HepG2 (cell line): ENCODE measurements around the gene LITAFD. TPM values are rescaled to one million over a fixed set of nuclear protein-coding genes. Genes with fewer than 3 reads are reported as not detected.

ENCODE experiments used
- ARID5B ChIP-seq: IDR thresholded peaks from 2 replicates; pipeline ENCODE4 v1.4.0; 2020; ENCODE audit warnings: mild to moderate bottlenecking, missing genetic modification reagents
- HOXA5 ChIP-seq: sonication (generic); formaldehyde crosslinking; IDR thresholded peaks from 2 replicates; pipeline ENCODE4 v1.4.0; 2020; ENCODE audit warnings: missing genetic modification reagents
- HOXA9 ChIP-seq: sonication (generic); formaldehyde crosslinking; IDR thresholded peaks from 2 replicates; pipeline ENCODE4 v1.8.1; 2022; ENCODE audit warnings: missing genetic modification reagents, mild to moderate bottlenecking, moderate library complexity, borderline replicate concordance
- KDM1A ChIP-seq: IDR thresholded peaks from 2 replicates; pipeline ENCODE4 v1.6.1; 2016; ENCODE audit warnings: missing compliant biosample characterization
- MAZ ChIP-seq, 2 experiments: sonication (generic) in 1 of 2; formaldehyde crosslinking in 1 of 2; IDR thresholded peaks; 2 replicates each; pipeline versions ENCODE4 v1.5.0 to v1.6.1; 2012 to 2020; ENCODE audit warnings: low read depth in 2 of 2, mild to moderate bottlenecking in 2 of 2, borderline replicate concordance in 1 of 2, improper control_type of control experiment in 1 of 2, low read length in 1 of 2, missing genetic modification reagents in 1 of 2, moderate library complexity in 1 of 2
- POGZ ChIP-seq: sonication (generic); formaldehyde crosslinking; IDR thresholded peaks from 2 replicates; pipeline ENCODE4 v1.4.0; 2020; ENCODE audit warnings: mild to moderate bottlenecking, missing genetic modification reagents
- SOX5 ChIP-seq: IDR thresholded peaks from 2 replicates; pipeline ENCODE4 v1.6.1; 2016; ENCODE audit warnings: borderline replicate concordance
- ZNF138 ChIP-seq: sonication (generic); formaldehyde crosslinking; IDR thresholded peaks from 2 replicates; pipeline ENCODE4 v1.5.0; 2020; ENCODE audit warnings: mild to moderate bottlenecking, low read depth, missing genetic modification reagents
- ZNF333 ChIP-seq: sonication (generic); formaldehyde crosslinking; IDR thresholded peaks from 2 replicates; pipeline ENCODE4 v1.4.0; 2020; ENCODE audit warnings: mild to moderate bottlenecking, missing genetic modification reagents, borderline replicate concordance
- ZNF335 ChIP-seq: sonication (generic); formaldehyde crosslinking; IDR thresholded peaks from 2 replicates; pipeline ENCODE4 v1.4.0; 2020; ENCODE audit warnings: missing genetic modification reagents
- ZNF543 ChIP-seq: sonication (generic); formaldehyde crosslinking; IDR thresholded peaks from 2 replicates; pipeline ENCODE4 v1.4.0; 2020; ENCODE audit warnings: mild to moderate bottlenecking, missing genetic modification reagents
- polyA plus RNA-seq, 8 experiments: library from polyadenylated mRNA; depleted of rRNA in 3 of 8; stranded (reverse) in 7 of 8; unstranded in 1 of 8; fragments of >200 nt; fragmentation: Illumina TruSeq in 4 of 8; extraction: Trizol in 4 of 8; gene quantifications; 2 replicates each; pipeline versions ENCODE4 v1.2.1 to v1.2.3, GENCODE V29; 2011 to 2016; ENCODE audit warnings: low read depth in 4 of 8, missing spikeins in 1 of 8, mixed read lengths in 1 of 8; ENCODE audit not compliant: insufficient read depth in 1 of 8
- total RNA-seq, 5 experiments: library from RNA; depleted of rRNA; stranded (reverse); fragments of >200 nt; fragmentation: Illumina TruSeq; extraction: Trizol; gene quantifications; 2 replicates each; pipeline ENCODE4 v1.2.3, GENCODE V29; 2016; ENCODE audit warnings: low read depth in 1 of 5
- TF ChIP-seq, protein P1 (sequence below): sonication (generic); formaldehyde crosslinking; IDR thresholded peaks from 2 replicates; pipeline ENCODE4 v1.4.0; 2020; ENCODE audit warnings: mild to moderate bottlenecking, missing genetic modification reagents
- TF ChIP-seq, protein P2 (sequence below): sonication (generic); formaldehyde crosslinking; IDR thresholded peaks from 2 replicates; pipeline ENCODE4 v1.4.0; 2020; ENCODE audit warnings: mild to moderate bottlenecking, missing genetic modification reagents
- TF ChIP-seq, protein P3 (sequence below): sonication (generic); formaldehyde crosslinking; IDR thresholded peaks from 2 replicates; pipeline ENCODE4 v1.8.1; 2023; ENCODE audit warnings: mild to moderate bottlenecking, missing genetic modification reagents

The LITAFD gene
- total and polyA plus RNA-seq, 2 of the 13 experiments (the other 11 are each of a cell fraction or from before 2014, with no cell fraction given) = not detected

DNA sequence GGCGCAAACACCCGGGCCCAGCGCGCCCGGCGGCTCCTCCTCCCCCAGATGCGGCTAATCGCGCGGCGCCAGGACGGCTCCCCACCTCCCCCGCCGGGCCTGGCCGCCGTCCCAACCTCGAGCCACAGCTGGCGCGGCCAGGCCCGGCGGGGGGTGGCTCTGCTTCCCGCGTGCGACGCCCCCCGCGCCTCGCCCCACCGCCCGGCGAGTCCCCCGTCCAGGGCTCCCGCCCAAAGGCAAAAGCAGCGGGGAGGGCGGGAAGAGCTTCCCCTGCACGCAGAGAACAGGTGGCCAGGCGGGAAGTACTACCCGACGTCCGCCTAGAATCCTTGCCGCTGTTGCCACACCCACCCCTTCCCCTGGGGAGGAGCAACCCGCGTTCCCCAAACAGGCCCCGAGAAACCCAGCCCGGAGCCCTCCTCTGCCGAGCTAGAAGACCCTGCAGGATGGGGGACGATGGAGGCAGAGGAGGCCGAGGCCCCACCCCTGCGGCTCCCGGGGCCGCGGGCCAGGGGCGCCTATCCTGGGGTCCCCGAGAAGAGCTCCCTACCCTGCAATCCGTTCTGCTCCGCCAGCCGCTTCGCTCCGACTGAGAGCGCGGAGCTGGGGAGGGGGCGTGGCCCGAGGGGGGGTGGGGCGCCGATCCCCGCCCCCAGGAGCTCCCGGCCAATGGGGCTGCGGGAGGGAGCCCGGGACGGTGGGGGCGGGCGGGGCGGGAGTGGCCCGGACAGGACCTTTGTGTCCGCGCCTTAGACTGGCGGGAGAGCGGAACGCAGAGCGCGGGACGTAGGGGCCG, 13.5 kb upstream of the LITAFD start, which contains the start of gene CARHSP1 (continued):
- TF ChIP-seq ZNF335 (0 out of 2 replicates have a peak, but pooled peaks have one; percentile 7), MAZ (IDR thresholded peaks at IDR 0.05; ENCODE audit: borderline replicate concordance, low read depth, low read length) (peak; percentile 93), MAZ (CRISPR knock-in tag; IDR thresholded peaks at IDR 0.05; ENCODE audit: low read depth) (peak; percentile 82), ARID5B (CRISPR knock-in tag) (peak; percentile 32; the same call in 1 of the 2 replicates), ZNF138 (peak; percentile 83), SOX5 (CRISPR knock-in tag) (no peak), HOXA5 (CRISPR knock-in tag) (no peak), POGZ (CRISPR knock-in tag) (no peak), KDM1A (CRISPR knock-in tag) (peak; percentile 66; the same call in 1 of the 2 replicates), HOXA9 (0 out of 2 replicates have a peak, but pooled peaks have one; percentile 38), ZNF333 (CRISPR knock-in tag) (0 out of 2 replicates have a peak, but pooled peaks have one; percentile 66), ZNF543 (no peak; the same call in 1 of the 2 replicates)
- TF ChIP-seq, protein P1, sequence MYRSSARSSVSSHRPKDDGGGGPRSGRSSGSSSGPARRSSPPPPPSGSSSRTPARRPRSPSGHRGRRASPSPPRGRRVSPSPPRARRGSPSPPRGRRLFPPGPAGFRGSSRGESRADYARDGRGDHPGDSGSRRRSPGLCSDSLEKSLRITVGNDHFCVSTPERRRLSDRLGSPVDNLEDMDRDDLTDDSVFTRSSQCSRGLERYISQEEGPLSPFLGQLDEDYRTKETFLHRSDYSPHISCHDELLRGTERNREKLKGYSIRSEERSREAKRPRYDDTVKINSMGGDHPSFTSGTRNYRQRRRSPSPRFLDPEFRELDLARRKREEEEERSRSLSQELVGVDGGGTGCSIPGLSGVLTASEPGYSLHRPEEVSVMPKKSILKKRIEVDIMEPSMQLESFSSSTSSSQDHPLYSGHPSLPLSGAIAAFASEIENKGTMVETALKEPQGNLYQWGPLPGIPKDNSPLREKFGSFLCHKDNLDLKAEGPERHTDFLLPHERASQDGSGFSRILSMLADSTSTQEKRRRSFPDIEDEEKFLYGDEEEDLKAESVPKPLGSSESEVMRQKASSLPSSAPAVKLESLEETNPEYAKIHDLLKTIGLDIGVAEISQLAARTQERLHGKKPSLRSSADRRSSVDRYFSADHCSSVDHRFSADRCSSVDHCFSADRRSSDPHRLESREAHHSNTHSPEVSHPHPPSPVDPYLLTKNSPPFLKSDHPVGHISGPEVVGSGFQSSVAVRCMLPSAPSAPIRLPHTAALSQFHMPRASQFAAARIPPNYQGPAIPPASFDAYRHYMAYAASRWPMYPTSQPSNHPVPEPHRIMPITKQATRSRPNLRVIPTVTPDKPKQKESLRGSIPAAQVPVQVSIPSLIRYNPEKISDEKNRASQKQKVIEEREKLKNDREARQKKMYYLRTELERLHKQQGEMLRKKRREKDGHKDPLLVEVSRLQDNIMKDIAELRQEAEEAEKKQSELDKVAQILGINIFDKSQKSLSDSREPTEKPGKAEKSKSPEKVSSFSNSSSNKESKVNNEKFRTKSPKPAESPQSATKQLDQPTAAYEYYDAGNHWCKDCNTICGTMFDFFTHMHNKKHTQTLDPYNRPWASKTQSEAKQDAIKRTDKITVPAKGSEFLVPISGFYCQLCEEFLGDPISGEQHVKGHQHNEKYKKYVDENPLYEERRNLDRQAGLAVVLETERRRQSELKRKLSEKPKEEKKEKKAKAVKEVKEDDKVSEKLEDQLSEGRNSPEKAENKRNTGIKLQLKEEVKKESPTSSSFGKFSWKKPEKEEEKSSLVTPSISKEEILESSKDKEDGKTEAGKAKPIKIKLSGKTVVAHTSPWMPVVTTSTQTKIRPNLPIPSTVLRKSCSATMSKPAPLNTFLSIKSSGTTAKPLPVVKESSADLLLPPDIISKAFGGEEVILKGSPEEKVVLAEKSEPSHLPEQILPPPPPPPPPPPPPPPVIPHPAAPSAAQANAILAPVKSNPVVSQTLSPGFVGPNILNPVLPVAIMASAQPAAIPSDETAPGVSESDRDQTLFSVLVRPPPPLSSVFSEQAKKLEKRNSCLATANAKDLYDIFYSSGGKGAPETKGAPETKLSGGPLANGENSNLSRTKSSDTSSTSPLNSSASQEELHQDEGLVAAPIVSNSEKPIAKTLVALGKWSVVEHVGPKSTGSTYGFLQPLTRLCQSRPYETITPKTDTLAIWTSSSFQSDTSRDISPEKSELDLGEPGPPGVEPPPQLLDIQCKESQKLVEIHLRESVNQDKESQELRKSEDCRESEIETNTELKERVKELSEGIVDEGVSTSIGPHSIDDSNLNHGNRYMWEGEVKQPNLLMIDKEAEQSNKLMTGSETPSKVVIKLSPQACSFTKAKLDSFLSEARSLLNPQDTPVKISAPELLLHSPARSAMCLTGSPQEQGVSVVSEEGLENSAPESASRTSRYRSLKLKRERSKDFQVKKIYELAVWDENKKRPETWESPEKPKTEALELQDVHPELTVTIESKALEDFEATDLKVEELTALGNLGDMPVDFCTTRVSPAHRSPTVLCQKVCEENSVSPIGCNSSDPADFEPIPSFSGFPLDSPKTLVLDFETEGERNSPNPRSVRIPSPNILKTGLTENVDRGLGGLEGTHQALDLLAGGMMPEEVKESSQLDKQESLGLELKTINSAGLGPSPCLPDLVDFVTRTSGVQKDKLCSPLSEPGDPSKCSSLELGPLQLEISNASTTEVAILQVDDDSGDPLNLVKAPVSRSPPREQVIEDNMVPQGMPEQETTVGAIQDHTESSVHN (CRISPR knock-in tag) = no peak
- TF ChIP-seq, protein P2, sequence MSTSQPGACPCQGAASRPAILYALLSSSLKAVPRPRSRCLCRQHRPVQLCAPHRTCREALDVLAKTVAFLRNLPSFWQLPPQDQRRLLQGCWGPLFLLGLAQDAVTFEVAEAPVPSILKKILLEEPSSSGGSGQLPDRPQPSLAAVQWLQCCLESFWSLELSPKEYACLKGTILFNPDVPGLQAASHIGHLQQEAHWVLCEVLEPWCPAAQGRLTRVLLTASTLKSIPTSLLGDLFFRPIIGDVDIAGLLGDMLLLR = no peak
- TF ChIP-seq, protein P3, sequence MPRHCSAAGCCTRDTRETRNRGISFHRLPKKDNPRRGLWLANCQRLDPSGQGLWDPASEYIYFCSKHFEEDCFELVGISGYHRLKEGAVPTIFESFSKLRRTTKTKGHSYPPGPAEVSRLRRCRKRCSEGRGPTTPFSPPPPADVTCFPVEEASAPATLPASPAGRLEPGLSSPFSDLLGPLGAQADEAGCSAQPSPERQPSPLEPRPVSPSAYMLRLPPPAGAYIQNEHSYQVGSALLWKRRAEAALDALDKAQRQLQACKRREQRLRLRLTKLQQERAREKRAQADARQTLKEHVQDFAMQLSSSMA (CRISPR knock-in tag) = no peak
